ENCODE results near the gene CDK14.

Gene CDK14

DNA sequence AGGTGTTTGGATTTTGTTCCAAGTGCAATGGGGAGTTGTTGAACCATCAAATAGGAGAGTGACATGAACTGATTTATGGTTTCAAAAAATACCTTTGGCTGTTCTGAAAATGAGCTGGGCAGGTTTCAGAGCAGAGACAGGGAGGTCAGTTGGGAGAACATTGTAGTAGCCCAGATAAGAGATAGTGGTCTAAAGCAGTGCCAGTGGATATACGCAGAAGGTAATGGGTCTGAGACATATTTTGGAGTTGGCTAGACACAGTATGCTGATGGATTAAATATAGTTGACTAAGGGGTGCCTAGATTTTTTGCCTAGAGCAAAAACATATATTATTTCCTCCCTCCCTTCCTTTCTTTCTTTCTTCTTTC, 21.3 kb upstream of the CDK14 start:
- no peaks in the 10 kb centered on the region for H3K27me3 ChIP-seq (ENCODE audit: control insufficient read depth, insufficient read depth, low read length, poor library complexity, severe bottlenecking)
- H3K27ac ChIP-seq (ENCODE audit: insufficient read depth, low read depth, low read length, poor library complexity, severe bottlenecking) = no peak overlapping the region
- no peaks in the 10 kb centered on the region for H3K4me1 ChIP-seq (ENCODE audit: control insufficient read depth, insufficient read depth, low read length)
- no peaks in the 10 kb centered on the region for H3K36me3 ChIP-seq (ENCODE audit: control insufficient read depth, insufficient read depth, low read length)
- no peak overlapping the region for H3K4me3 ChIP-seq (ENCODE audit: insufficient read depth, low read depth, low read length)
- 94 to 97% methylated on average over 1 of the region's 1 CpG for WGBS, 2 experiments
- no peaks in the 10 kb centered on the region for H3K9me3 ChIP-seq (ENCODE audit: control insufficient read depth, low read length)

DNA sequence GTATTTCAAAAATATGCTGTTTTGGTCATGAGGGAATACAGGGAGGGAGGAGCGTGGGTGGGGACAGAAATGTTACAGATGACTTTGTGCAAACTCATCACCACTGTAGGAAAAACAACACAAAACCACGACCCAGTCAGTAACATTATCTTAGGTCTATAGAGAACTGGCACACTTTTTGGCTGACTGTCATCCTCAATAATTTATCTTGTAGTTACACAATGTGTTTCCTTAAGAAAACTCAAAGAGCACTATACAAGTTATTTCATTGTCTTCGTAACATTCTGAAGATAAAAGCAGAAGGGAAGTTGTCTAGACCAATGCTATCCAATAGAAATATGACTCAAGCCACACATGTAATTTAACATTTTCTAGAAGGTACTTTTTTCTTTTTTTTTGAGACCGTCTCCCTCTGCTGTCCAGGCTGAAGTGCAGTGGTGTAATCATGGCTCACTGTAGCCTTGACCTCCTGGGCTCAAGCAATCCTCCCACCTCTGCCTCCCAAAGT, 16.9 kb upstream of the CDK14 start:
- Histone ChIP-seq H3K27ac (ENCODE audit: insufficient read depth, low read depth, low read length, poor library complexity, severe bottlenecking) (no peak overlapping the region), H3K27me3 (ENCODE audit: control insufficient read depth, insufficient read depth, low read length, poor library complexity, severe bottlenecking) (no peaks in the 10 kb centered on the region), H3K4me1 (ENCODE audit: control insufficient read depth, insufficient read depth, low read length) (no peaks in the 10 kb centered on the region), H3K4me3 (ENCODE audit: insufficient read depth, low read depth, low read length) (no peak overlapping the region), H3K36me3 (ENCODE audit: control insufficient read depth, insufficient read depth, low read length) (no peaks in the 10 kb centered on the region), H3K9me3 (ENCODE audit: control insufficient read depth, low read length) (no peaks in the 10 kb centered on the region)
- 81 to 89% methylated on average over 4 of the region's 4 CpGs for WGBS, 2 experiments

DNA sequence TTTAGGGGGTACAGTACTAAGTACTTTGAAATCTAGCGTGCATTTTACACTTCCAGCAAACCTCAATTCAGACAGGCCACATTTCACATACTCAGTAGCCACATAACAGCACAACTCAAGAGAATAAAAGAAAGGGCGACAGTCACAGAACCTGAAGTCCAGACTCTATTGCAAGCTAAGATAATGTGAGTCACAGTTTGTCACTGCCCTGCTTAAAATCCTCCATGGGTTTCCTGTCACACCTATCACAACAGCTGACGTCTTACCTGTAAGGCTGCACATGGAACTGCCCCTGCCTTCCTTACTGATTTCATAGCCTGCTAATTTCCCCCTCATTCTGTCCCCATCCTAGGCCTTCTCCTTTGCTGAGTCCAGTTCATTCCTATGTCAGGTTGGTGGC, 16.1 kb upstream of the CDK14 start:
- Histone ChIP-seq H3K27me3 (ENCODE audit: control insufficient read depth, insufficient read depth, low read length, poor library complexity, severe bottlenecking) (no peaks in the 10 kb centered on the region), H3K4me1 (ENCODE audit: control insufficient read depth, insufficient read depth, low read length) (no peaks in the 10 kb centered on the region), H3K9me3 (ENCODE audit: control insufficient read depth, low read length) (no peaks in the 10 kb centered on the region), H3K27ac (ENCODE audit: insufficient read depth, low read depth, low read length, poor library complexity, severe bottlenecking) (no peak overlapping the region), H3K4me3 (ENCODE audit: insufficient read depth, low read depth, low read length) (no peak overlapping the region), H3K36me3 (ENCODE audit: control insufficient read depth, insufficient read depth, low read length) (no peaks in the 10 kb centered on the region)
- WGBS, 2 experiments = 92% methylated on average over 3 of the region's 3 CpGs

DNA sequence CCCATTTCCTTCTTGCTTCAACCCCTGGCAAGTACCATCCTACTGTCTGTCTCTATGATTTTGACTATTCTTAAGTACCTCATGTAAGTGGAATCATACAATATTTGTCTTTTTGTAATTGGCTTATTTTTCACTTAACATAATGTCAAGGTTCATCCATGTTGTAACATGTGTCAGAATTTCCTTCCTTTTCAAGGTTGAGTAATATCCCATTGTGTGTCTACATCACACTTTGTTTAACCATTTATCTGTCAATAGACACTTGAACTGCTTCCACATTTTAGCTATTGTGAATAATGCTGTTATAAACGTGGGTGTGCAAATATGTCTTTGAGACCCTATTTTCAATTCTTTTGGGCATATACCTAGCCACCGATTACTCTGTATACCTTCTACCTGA, 14.0 kb upstream of the CDK14 start:
- no peaks in the 10 kb centered on the region for H3K27me3 ChIP-seq (ENCODE audit: control insufficient read depth, insufficient read depth, low read length, poor library complexity, severe bottlenecking)
- no peaks in the 10 kb centered on the region for H3K9me3 ChIP-seq (ENCODE audit: control insufficient read depth, low read length)
- 91 to 100% methylated on average over 1 to 2 of the region's 2 CpGs for WGBS, 2 experiments
- H3K4me1 ChIP-seq (ENCODE audit: control insufficient read depth, insufficient read depth, low read length) = no peaks in the 10 kb centered on the region
- no peak overlapping the region for H3K27ac ChIP-seq (ENCODE audit: insufficient read depth, low read depth, low read length, poor library complexity, severe bottlenecking)
- H3K36me3 ChIP-seq (ENCODE audit: control insufficient read depth, insufficient read depth, low read length) = no peaks in the 10 kb centered on the region
- H3K4me3 ChIP-seq (ENCODE audit: insufficient read depth, low read depth, low read length) = no peak overlapping the region

DNA sequence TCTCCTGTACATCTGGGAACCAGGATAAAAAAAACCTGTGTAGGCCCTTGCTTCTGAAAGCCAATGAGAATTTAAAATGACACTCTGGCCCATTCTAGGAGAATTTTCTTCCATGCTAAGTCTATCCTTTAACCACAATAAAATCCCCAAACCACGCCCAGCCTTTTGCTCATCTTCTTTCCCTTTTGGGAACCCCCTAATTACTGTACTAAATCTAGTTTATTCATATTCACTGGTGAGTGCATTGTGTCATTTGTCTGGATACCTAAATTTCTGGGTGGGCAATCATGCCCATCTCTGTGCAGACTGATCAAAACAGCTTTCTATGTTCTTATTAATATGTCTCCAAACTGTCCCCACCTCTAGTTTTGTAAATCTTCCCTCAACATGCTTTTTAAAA, 11.7 kb upstream of the CDK14 start:
- H3K4me1 ChIP-seq (ENCODE audit: control insufficient read depth, insufficient read depth, low read length) = no peaks in the 10 kb centered on the region
- H3K9me3 ChIP-seq (ENCODE audit: control insufficient read depth, low read length) = no peaks in the 10 kb centered on the region
- no peaks in the 10 kb centered on the region for H3K36me3 ChIP-seq (ENCODE audit: control insufficient read depth, insufficient read depth, low read length)
- H3K27me3 ChIP-seq (ENCODE audit: control insufficient read depth, insufficient read depth, low read length, poor library complexity, severe bottlenecking) = no peaks in the 10 kb centered on the region
- WGBS, 2 experiments = 90 to 100% methylated on average over 1 of the region's 1 CpG
- no peak overlapping the region for H3K27ac ChIP-seq (ENCODE audit: insufficient read depth, low read depth, low read length, poor library complexity, severe bottlenecking)
- no peak overlapping the region for H3K4me3 ChIP-seq (ENCODE audit: insufficient read depth, low read depth, low read length)

DNA sequence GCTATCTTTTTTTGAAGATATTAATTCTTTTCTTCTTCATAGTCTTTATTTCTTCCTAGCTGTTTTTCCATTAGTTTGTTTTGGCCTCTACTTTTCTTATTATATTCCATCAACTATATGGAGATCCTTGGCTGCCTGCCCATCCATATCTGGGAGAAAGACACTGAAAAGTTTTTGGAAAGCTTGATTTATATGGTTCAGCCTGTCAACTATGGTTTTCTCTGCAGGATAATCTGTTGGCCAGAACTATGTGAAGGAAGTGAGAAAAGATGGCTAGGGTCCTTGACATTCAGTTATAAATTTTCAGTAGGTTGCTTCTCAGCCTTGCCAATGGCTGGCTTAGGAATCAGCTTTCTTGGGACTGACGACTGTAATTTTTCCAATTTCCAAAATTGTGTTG, 10.0 kb upstream of the CDK14 start:
- no peaks in the 10 kb centered on the region for H3K36me3 ChIP-seq (ENCODE audit: control insufficient read depth, insufficient read depth, low read length)
- H3K27ac ChIP-seq (ENCODE audit: insufficient read depth, low read depth, low read length, poor library complexity, severe bottlenecking) = no peak overlapping the region
- no peak overlapping the region for H3K4me3 ChIP-seq (ENCODE audit: insufficient read depth, low read depth, low read length)
- no peaks in the 10 kb centered on the region for H3K4me1 ChIP-seq (ENCODE audit: control insufficient read depth, insufficient read depth, low read length)
- 96 to 100% methylated on average over 1 of the region's 1 CpG for WGBS, 2 experiments
- no peaks in the 10 kb centered on the region for H3K9me3 ChIP-seq (ENCODE audit: control insufficient read depth, low read length)
- no peaks in the 10 kb centered on the region for H3K27me3 ChIP-seq (ENCODE audit: control insufficient read depth, insufficient read depth, low read length, poor library complexity, severe bottlenecking)

DNA sequence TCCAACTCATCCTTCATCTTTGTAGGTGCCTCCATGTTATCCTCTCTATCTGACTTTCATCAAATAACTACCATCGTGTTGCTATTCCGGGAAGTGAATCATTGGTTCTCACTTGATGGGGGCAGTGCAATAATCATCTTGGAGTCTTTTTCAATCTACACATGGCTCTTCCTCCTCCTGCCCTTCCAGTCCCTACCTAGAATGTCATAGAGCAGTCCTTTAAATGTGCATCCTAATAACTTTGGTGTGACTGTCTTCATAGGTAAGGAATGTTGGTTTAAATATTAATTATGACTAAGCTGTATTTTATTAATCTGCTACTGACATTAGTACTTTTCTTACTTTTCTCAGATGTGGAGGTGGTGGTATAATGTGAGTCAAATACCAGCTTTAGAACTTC, 8.4 kb upstream of the CDK14 start:
- WGBS, 2 experiments = 94 to 96% methylated on average over 2 of the region's 2 CpGs
- Histone ChIP-seq H3K9me3 (ENCODE audit: control insufficient read depth, low read length) (no peaks in the 10 kb centered on the region), H3K27ac (ENCODE audit: insufficient read depth, low read depth, low read length, poor library complexity, severe bottlenecking) (no peak overlapping the region), H3K36me3 (ENCODE audit: control insufficient read depth, insufficient read depth, low read length) (no peaks in the 10 kb centered on the region), H3K4me1 (ENCODE audit: control insufficient read depth, insufficient read depth, low read length) (no peaks in the 10 kb centered on the region), H3K4me3 (ENCODE audit: insufficient read depth, low read depth, low read length) (no peak overlapping the region), H3K27me3 (ENCODE audit: control insufficient read depth, insufficient read depth, low read length, poor library complexity, severe bottlenecking) (no peaks in the 10 kb centered on the region)

DNA sequence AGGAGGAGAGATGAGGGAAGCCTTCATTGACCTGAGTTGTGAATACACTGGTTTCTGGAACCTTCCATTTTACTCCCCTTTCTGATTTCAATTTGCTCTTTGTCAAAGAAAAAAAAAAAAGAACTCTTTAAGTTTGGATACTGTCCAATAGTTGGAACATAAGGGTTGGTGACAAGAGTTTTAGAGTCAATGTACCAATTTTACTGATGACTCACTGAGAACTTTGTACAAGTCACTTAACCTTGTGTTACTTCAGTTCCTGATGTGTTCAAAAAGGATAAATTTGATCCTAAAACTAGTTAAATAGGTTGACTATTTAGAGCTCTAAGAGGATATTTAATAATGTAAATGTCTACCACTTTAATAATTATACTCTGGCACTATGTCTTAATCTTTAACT, 4.1 kb upstream of the CDK14 start:
- no peak overlapping the region for H3K4me3 ChIP-seq (ENCODE audit: insufficient read depth, low read depth, low read length)
- peaks cover 7% of the 10 kb centered on the region for H3K4me1 ChIP-seq (ENCODE audit: control insufficient read depth, insufficient read depth, low read length)
- no peak overlapping the region for H3K27ac ChIP-seq (ENCODE audit: insufficient read depth, low read depth, low read length, poor library complexity, severe bottlenecking)
- H3K9me3 ChIP-seq (ENCODE audit: control insufficient read depth, low read length) = no peaks in the 10 kb centered on the region
- H3K27me3 ChIP-seq (ENCODE audit: control insufficient read depth, insufficient read depth, low read length, poor library complexity, severe bottlenecking) = peaks cover 5% of the 10 kb centered on the region
- no peaks in the 10 kb centered on the region for H3K36me3 ChIP-seq (ENCODE audit: control insufficient read depth, insufficient read depth, low read length)

DNA sequence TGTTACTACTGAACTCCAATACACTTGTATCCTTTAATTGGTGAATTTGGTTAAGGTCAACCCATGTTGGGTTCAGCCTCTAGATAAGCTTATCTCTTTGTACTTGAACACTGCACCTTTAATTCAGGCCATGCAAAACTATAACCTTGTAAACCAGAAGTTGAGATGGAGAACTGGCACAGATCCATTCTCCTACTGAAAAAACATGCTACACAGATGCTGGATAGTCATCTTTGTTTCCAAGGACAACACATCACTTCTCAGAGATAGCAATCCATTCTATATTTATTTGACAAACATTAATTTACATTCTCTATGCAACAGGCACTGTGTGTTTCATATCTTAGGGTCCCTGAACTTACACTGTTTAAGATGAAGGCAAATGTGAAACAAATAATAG, 2.9 kb upstream of the CDK14 start:
- H3K4me3 ChIP-seq (ENCODE audit: insufficient read depth, low read depth, low read length) = no peak overlapping the region
- no peaks in the 10 kb centered on the region for H3K36me3 ChIP-seq (ENCODE audit: control insufficient read depth, insufficient read depth, low read length)
- H3K27ac ChIP-seq (ENCODE audit: insufficient read depth, low read depth, low read length, poor library complexity, severe bottlenecking) = no peak overlapping the region
- peaks cover 10% of the 10 kb centered on the region for H3K4me1 ChIP-seq (ENCODE audit: control insufficient read depth, insufficient read depth, low read length)
- H3K9me3 ChIP-seq (ENCODE audit: control insufficient read depth, low read length) = no peaks in the 10 kb centered on the region
- peaks cover 5% of the 10 kb centered on the region for H3K27me3 ChIP-seq (ENCODE audit: control insufficient read depth, insufficient read depth, low read length, poor library complexity, severe bottlenecking)

DNA sequence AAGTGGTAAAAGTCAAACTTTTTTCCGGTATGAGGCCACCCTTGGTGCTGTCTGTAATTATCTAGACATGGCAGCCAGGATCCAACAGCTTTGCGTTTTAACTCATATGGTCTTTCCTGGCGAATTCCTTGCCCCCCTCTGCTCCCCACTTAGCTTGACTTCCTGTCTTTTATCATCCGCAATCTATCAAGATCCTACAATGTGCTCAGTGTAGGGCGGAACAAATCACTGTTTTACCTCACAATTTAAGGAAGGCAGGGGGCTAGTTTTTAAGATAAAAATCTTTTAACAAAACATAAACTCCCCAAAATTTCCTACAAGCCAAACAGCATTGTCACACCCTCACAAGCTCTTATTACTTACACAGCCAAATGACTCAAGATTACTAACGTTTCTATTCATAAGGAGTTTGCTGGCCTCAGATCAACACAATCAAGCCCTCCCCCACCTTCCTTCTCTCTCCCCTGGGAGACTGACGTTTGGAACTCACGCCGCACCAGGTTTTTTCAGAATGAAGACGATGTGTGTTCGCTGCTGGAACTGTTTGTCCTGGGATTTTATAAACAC, 1.3 kb upstream of the CDK14 start:
- Histone ChIP-seq H3K27me3 (ENCODE audit: control insufficient read depth, insufficient read depth, low read length, poor library complexity, severe bottlenecking) (peaks cover 5% of the 10 kb centered on the region), H3K36me3 (ENCODE audit: control insufficient read depth, insufficient read depth, low read length) (no peaks in the 10 kb centered on the region), H3K4me3 (ENCODE audit: insufficient read depth, low read depth, low read length) (peak overlapping the region; percentile 89), H3K27ac (ENCODE audit: insufficient read depth, low read depth, low read length, poor library complexity, severe bottlenecking) (no peak overlapping the region), H3K4me1 (ENCODE audit: control insufficient read depth, insufficient read depth, low read length) (peaks cover 10% of the 10 kb centered on the region), H3K9me3 (ENCODE audit: control insufficient read depth, low read length) (no peaks in the 10 kb centered on the region)
- WGBS, 2 experiments = 9 to 15% methylated on average over 9 of the region's 11 CpGs

DNA sequence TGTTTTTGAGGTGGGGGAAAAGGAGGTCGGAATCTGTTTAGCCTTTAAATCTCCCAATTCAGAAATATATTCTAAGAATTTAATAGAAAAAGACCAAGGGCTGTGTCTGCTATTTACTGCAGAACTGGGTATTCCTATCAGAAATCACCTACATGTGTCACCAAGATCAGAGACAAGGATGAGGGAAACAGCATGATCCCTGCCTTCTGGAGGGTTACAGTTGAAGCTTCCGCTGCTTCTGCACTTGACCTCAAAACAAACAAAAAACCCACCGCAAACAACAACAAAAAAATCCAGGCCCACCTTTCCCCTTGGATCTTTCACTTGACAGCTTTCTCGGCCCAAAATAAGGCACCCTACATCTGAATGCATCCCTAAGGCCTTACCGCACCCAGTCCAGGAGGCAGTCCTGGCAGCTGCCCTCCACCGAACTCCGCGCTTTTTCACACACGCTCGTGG, 750 bp upstream of the CDK14 start:
- 6% methylated on average over 9 to 10 of the region's 10 CpGs for WGBS, 2 experiments
- H3K36me3 ChIP-seq (ENCODE audit: control insufficient read depth, insufficient read depth, low read length) = no peaks in the 10 kb centered on the region
- no peaks in the 10 kb centered on the region for H3K9me3 ChIP-seq (ENCODE audit: control insufficient read depth, low read length)
- peaks cover 5% of the 10 kb centered on the region for H3K27me3 ChIP-seq (ENCODE audit: control insufficient read depth, insufficient read depth, low read length, poor library complexity, severe bottlenecking)
- peak overlapping the region; percentile 89 for H3K4me3 ChIP-seq (ENCODE audit: insufficient read depth, low read depth, low read length)
- peaks cover 10% of the 10 kb centered on the region for H3K4me1 ChIP-seq (ENCODE audit: control insufficient read depth, insufficient read depth, low read length)
- peak overlapping the region; percentile 44 for H3K27ac ChIP-seq (ENCODE audit: insufficient read depth, low read depth, low read length, poor library complexity, severe bottlenecking)
